ENCODE results near the gene GNS.
A peak's percentile ranks its signal among the peaks of the same experiment; 100 is the strongest.
"Not testable (repeated sequence)": the region's sequence is repeated elsewhere in the genome, so short reads cannot be mapped to it uniquely, and the experiment has no call there.

GNS gene

DNA sequence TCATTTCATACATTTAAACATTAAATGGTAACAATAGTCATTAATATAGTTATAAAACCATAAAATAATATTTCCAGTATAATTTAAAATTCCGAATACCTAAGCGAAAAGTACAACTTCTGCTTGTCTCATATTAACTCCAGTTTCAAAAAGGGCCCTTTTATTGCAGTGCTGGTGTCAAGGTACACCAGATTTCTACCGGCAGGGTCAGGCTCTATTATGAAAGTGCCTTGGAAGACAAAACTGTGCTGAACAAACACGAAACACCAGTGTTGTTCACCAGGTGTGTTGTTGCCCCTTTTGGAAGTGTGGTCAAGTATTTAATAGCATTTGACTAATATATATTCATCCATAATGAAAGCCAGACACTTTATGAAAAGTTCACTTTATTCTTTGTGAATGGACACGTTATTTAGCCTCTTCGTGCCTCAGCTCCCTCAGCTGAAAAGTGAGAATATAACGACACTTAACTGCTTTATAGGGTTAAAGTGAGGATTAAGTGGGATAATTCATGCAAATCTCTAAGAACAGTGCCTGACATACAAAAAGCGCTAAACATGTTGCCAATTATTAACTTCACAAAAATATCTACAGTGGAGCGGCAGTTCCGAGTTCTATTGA is 20.3 kb upstream of the GNS start:
- no peak for DNase-seq

DNA sequence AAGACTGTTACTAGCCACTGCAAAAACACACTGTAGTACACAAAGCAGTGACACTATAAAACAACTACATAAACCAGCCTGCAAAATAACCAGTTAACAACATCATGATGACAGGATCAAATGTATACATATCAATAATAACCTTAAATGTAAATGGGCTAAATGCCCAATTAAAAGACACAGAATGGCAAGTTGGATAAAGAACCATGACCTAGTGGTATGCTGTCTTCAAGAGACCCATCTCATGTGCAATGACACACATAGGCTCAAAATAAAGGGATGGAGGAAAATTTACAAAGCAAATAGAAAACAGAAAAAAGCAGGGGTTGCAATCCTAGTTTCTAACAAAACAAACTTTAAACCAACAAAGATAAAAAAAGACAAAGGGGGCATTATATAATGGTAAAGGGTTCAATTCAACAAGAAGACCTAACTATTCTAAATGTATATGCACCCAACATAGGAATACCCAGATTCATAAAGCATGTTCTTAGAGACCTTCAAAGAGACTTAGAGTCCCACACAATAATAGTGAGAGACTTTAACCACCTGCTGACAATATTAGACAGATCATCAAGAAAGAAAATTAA is 16.0 kb upstream of the GNS start:
- DNase-seq = not testable (repeated sequence)

- no peak for DNase-seq
Observed at GRCh38 chr12:64773386-64773785, 14.2 kb upstream of the GNS start.

GRCh38 chr12:64767495-64767894 is 8.3 kb upstream of the GNS start:
- DNase-seq = no peak

DNA sequence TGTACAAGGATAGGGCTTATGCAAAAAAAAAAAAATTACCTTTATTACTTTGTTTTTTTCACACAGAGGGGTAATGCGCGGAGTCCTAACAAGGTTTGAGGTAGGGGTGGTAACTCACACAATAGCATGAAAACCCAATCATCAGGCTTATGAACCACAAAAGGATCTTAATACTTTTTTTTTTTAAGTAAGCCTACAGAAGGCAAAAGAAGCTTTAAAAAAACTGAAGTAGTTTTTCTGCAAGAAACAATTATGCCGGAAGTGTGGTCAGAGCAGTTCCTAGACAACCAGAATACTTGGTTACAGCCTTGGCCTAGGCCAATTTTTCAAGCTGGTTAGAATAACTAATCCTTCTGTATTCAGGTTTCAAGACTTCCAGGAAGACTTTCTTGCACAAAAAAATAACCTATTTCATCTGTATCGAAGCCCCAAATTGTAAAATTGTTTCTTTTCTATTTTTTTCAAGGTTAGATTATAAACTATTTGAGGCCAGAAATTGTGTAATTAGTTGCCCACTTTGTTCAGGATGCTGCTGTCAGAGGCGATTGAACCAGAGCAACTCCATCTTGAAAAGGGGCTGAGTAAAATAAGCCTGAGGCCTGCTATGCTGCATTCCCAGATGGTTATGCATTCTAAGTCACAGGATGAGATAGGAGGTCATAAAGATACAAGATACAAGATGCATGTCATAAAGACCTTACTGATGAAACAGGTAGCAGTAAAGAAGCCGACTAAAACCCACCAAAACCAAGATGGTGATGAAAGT is 1.8 kb upstream of the GNS start:
- peak; percentile 77 to 85 for DNase-seq

DNA sequence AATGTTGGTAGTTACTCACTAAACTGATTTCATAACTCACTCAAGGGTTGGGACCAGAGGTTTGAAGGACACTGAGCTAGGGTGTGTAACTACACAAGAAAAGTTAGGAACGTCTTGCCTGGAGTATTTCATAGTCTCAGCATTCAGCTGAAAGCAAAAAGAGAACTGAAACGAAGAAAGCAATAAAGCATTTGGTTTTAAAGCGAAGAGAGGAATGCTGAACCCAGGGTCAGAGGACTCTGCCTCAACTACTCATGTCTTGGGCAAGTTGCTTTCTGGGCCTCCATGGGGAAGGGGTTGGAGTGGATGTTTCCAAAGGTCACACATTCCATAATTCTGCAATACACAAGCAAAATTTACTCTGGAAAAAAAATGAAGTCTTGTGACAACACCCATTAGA is 1.4 kb downstream of the GNS start:
- DNase-seq = no peak

- no peak for DNase-seq
Observed at GRCh38 chr12:64756376-64756775, 2.8 kb downstream of the GNS start.

DNA sequence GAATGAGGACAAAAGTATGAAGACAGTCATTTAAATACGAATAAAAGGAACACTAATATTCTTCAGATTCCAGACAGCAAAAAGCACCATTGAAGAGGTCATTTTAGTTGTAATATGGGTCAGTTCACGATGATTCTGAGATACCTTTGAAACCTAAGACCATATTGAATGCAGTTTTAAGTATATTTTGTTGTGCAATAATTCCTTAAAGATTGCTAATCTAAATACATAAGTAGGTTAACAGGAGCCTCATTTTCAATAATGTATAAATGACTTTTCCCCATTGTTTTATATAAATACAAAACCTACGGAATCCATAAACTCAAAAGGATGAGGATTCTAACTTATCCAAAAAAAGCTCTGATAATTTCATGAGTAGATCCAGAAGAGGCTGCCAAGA is 5.8 kb downstream of the GNS start:
- DNase-seq = no peak

DNA sequence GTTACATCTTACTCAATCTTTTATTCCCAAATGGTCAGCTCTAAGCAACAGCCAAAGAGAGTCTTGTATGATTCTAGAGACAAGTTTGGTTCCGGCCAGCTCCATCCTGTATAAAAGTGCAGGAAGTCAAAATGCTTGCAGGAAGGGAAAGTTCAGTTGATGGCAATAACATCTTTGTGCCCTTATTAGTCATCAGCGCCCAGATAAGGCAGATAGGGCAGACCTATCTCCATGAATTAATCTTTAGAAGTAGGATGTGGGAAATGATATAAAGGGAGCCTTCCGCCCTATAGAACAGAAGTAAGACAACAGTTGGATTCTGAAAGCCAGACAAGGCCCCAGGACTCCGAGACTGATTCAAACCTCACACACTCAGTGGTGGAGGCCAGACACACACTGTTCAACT is 6.4 kb downstream of the GNS start:
- no peak for DNase-seq

GRCh38 chr12:64752032-64752431 is 7.2 kb downstream of the GNS start:
- DNase-seq = no peak

DNA sequence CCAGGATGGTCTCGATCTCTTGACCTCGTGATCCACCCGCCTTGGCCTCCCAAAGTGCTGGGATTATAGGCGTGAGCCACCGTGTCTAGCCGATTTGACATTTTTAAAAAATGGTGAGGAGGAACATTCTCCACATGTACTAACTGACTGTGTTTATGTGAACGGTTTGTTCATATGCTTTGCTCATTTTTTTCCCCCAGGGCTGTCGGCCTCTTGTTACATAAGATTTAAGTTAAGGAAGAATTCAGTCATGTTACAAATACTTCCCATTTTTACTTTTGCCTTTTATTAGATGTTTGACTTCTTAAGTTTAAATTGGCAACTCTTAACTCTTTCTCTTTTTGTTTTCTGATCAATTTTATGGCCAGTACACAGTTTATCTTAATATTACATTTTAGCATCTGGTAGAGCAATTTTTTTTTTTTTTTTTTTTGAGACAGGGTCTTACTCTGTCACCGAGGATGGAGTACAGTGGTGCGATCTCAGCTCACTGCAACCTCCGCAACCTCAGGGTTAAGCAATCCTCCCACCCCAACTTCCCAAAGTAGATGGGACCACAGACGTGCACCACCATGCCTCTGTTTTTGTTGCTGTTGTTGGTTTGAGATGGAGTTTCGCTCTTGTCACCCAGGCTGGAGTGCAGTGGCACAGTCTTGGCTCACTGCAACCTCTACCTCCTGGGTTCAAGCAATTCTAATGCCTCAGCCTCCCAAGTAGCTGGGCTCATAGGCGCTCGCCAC is 9.6 kb downstream of the GNS start:
- peak; percentile 77 to 80 for DNase-seq

DNA sequence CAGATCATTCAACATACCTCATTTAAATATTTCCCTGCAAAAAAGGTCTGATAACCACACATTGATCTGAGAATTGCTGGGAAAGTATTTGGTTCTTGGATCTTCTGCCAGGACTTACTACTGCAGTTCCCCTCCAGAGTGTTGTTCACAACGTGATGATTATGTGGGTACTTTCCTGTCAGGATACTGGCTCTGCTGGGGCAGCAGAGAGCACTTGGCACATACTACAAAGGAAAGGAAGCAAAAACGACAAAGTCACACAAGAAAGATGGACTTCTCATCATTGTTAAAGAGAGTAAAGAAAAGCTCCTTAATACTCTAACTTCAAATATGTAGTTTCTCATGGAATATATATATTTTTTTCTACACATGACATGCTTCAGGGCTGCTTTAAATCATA is 11.5 kb downstream of the GNS start:
- no peak for DNase-seq

DNA sequence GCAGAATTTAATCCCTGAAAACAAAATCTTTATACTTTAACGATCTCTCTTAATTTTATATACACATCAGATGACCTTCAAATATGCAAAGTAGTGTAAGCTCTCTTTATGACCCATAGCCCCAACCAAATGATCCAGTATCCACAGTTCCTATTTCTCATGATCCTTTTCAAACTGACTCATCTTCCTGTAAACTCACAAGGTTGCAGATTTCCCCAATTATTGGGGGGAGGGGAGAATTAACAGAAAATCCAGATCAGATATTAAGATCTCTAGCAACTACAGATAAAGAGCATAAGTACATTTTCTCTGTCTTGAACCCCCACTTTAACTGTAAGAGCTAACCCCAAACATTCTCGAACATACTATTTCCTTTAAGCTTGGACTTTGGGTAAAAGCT is 12.5 kb downstream of the GNS start:
- no peak for DNase-seq

- no peak for DNase-seq
Observed at GRCh38 chr12:64745980-64746379, 13.2 kb downstream of the GNS start.

DNA sequence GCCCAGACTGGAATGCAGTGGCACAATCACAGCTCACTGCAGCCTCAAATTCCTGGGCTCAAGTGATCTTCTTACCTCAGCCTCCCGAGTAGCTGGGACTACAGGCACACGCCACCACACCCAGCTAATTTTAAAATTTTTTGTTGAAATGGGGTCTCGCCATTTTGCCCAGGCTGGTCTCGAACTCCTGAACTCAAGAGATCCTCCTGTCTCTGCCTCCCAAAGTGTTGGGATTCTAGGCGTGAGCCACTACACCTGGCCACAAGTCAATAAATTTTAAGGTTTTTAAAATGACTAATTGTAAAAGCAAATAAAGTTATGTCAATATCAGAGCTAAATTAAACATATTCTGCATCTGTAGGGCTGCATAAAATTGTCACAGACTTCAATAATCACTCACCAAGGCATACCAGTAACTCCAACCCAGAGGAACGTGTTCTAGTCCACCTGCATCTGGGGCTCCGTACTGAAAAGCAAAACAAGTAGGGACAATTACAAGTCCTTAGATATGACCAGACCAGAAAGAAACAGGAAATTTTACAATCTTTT is 13.9 kb downstream of the GNS start:
- no peak for DNase-seq

GRCh38 chr12:64744422-64745258 is 14.6 kb downstream of the GNS start:
- DNase-seq = no peak

GRCh38 chr12:64743206-64743605 is 16.0 kb downstream of the GNS start:
- DNase-seq = no peak

GRCh38 chr12:64742416-64742815 is 16.8 kb downstream of the GNS start:
- DNase-seq = no peak

DNA sequence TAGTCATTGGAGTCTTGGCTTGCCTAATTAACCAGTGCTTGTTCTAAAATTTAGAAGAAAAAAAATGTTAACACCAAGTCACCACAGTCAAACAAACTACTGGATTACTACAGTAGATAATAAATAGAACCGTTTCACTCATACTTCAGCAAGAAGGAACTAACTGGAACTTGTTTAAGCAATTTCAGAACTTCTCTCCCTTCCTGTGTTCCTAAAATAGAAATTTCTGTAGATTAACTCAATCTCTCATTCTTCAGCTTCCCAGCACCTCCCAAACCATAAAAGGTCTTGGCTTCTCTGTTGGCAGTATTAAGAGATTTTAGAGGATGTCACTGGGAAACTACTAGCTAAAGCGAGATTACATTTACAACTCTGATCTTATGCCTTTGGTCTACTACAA is 18.6 kb downstream of the GNS start:
- DNase-seq = no peak

- DNase-seq = no peak
Observed at GRCh38 chr12:64739778-64740177, 19.4 kb downstream of the GNS start.

DNA sequence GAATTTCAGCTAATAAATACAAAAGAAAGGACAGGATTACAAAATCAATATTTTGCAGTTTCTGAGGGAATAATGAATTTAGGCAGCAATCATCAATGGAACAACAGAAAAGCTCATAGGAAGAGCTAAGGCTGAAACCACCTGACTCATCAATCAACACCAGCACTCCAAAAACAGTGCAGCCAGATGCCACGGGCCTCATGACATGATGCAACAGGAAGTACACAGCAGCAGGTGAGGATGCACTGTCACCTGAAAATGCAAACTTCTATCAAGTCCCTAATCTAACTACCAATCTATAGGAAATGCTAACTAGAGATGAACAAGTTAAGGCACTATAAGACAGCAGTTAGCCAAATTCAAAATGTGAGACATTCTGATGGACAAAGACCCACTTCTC is 21.7 kb downstream of the GNS start:
- DNase-seq = no peak

DNA sequence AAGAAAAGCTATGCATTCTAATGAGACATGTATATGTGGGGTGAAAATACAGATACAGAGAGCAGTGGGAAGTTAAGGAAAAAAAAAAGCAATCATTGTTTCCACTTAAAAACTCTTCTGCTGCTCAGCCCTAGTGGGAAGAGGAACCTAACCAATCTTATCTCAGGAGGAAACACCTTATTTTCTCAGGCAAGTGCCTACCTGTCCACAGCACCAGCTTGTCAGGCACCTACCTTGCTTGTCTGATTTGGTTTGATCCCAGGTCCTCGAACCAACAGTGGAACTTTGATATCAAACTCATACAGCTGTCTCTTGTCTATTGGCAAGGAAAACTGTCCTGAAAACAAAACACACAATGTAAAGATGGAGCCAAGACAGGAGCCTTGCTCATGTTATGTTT is 22.4 kb downstream of the GNS start:
- DNase-seq = no peak

DNA sequence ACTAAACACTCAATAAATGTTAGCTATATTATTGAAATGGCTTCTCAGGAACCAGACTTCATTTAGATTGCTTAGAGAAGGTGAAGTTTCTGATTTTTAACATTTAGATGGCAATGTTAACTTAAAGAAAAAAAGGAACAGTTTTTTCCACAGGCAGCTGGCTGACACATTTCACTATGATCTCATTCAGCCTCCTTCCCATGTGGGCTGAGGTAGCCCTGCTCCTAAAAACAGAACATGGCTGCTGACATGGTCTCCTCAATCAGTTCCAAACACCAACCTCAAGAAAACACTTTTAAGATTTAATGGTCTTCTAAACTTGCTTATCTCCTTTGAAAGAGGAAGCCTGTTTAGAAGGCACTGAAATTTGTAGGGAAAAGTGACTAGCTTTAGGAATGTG is 23.8 kb downstream of the GNS start:
- no peak for DNase-seq
